HG03442 (cell line): Measurements from ENCODE around the gene STAB2.
A peak's percentile ranks its signal among the peaks of the same experiment; 100 is the strongest.

Source experiments
- ATAC-seq: cut with Tn5 transposase; IDR thresholded peaks from one replicate; pipeline ENCODE4 v1.9.1; 2021; ENCODE audit warnings: mild to moderate bottlenecking, moderate library complexity; ENCODE audit not compliant: unreplicated experiment

STAB2 gene

GRCh38 chr12:103586791-103587370, at the start of gene STAB2:
Gene STAB2, plus strand, starts transcription at chr12:103587273. Its CDS starts 204 bp downstream, at chr12:103587477.
- ATAC-seq = no peak

- ATAC-seq = no peak
Observed at GRCh38 chr12:103538397-103538796, 48.7 kb upstream of the STAB2 start.

GRCh38 chr12:103540319-103540718, 46.8 kb upstream of the STAB2 start:
- no peak for ATAC-seq

GRCh38 chr12:103542078-103542477, 45.0 kb upstream of the STAB2 start:
- ATAC-seq = no peak

GRCh38 chr12:103546959-103547358, 40.1 kb upstream of the STAB2 start:
- ATAC-seq = no peak

GRCh38 chr12:103547376-103547775, 39.7 kb upstream of the STAB2 start:
- no peak for ATAC-seq

- ATAC-seq = no peak
Observed at GRCh38 chr12:103547929-103548328, 39.1 kb upstream of the STAB2 start.

- peak; percentile 53 for ATAC-seq
Observed at GRCh38 chr12:103548622-103549601, 38.2 kb upstream of the STAB2 start.

GRCh38 chr12:103556890-103557627, 30.0 kb upstream of the STAB2 start:
- ATAC-seq = no peak

GRCh38 chr12:103557628-103558010, 29.5 kb upstream of the STAB2 start:
- no peak for ATAC-seq

GRCh38 chr12:103558879-103559278, 28.2 kb upstream of the STAB2 start:
- ATAC-seq = no peak

- ATAC-seq = no peak
Observed at GRCh38 chr12:103560604-103561101, 26.4 kb upstream of the STAB2 start.

GRCh38 chr12:103561174-103561573, 25.9 kb upstream of the STAB2 start:
- ATAC-seq = no peak

- no peak for ATAC-seq
Observed at GRCh38 chr12:103566398-103566797, 20.7 kb upstream of the STAB2 start.

GRCh38 chr12:103569278-103569677, 17.8 kb upstream of the STAB2 start:
- ATAC-seq = no peak

GRCh38 chr12:103571286-103571685, 15.8 kb upstream of the STAB2 start:
- no peak for ATAC-seq

- ATAC-seq = no peak
Observed at GRCh38 chr12:103572312-103573045, 14.6 kb upstream of the STAB2 start.

GRCh38 chr12:103573185-103573584, 13.9 kb upstream of the STAB2 start:
- ATAC-seq = no peak

- no peak for ATAC-seq
Observed at GRCh38 chr12:103578926-103579325, 8.1 kb upstream of the STAB2 start.

GRCh38 chr12:103580026-103580425, 7.0 kb upstream of the STAB2 start:
- no peak for ATAC-seq

- no peak for ATAC-seq
Observed at GRCh38 chr12:103583008-103583407, 4.1 kb upstream of the STAB2 start.
